Measurements from ENCODE around the gene TMEM147.

GRCh38 chr19:35498220-35498619, 47.2 kb upstream of the TMEM147 start:
- no peak for TF ChIP-seq CTCF (IDR thresholded peaks at IDR 0.05; ENCODE audit: borderline replicate concordance, extremely low read depth, low read length, poor library complexity, severe bottlenecking)
- TF ChIP-seq EZH2 (IDR thresholded peaks at IDR 0.05; ENCODE audit: borderline replicate concordance, low read depth, low read length, severe bottlenecking): no peak

All from DND-41 (cell line).